Renal cortex interstitium (tissue), 11 donors: ENCODE measurements around the gene RBBP8NL. TPM values are rescaled to one million over a fixed set of nuclear protein-coding genes. Genes with fewer than 3 reads are reported as not detected.

Source experiments
- DNase-seq, 11 donors: peaks; one replicate each; pipeline ENCODE4 v3.0.0-alpha.2; 2013; ENCODE audit warnings: low read depth in 9 of 11, low spot score in 4 of 11; ENCODE audit errors: extremely low read depth in 1 of 11
- polyA plus RNA-seq, 3 donors: library from polyadenylated mRNA; unstranded; fragments of 120-200 nt; gene quantifications; one replicate each; pipeline ENCODE4 v1.2.1, GENCODE V29; 2013; ENCODE audit not compliant: insufficient read length in 3 of 3

RBBP8NL gene
- polyA plus RNA-seq, 3 donors: 1.1 to 1.9 (median 1.5) TPM

DNA sequence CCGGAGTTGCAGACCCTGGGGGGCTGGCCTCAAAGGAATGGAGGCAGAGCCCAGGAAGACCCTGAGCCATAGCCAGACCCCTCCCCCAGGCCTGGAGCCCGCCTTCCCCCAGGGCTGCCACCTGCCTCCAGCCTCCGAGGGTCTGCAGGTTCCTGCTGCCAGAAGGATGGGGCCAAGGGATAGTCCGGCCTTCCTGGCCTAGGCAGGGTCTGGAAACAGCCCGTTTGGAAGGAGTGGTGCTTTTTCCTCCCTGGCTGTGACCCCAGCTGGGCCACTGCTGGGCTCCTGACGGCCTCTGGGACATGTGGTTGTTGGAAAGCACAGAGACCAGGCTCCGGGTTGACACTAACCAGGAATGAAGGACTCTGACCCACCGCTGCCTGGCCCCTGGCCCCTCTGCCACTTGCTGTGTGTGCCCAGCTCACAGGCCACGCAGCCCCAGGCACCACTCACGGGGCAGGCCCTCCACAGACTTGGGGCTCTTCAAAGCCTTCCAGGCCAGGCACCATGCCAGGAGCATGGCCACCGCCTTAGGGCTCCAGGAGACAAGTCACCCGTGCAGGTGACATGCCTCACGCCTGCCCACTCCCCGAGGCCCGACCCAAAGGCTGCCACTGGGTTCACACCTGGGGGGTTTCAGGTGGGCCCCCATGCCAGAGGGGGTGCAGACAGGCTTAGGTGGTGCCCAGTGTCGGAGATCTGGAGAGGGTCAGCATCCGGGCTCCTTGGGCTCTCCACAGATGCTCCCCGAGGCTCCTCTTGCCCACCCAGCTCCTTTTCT is 56.3 kb downstream of the RBBP8NL start:
- no peak for DNase-seq

DNA sequence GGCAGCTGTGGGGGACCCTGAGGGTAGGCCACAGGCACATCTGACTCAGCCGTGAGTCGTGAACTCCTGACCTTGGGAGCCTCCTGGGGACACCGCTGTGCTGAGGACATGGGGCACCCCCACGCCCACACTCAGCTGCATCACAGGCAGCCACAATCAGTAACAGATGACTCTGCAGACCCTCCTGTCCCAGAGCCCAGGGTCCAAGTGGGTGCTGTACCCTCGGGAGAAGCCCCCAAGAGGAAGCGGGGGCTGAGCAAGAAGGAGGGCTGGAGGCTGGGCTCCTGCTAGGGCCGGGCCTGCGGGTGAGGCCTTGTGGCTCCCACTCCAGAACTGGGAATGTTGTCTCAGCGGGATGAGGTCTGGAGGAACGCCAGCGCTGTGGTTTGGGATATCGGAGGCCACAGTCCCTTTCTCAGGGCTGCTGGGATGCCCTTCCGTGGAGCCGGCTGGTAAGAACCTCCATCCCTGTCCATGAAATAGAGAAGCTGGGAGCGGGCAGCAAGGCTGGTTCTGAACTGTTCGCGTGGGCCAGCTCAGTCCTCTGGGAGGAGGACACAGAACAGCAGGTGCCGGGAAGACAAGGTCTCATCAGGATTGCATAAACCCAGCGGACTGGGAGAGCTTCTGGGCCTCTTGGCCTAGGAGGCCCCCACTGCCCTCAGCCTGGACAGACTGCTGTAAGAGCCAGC is 57.1 kb downstream of the RBBP8NL start:
- DNase-seq: no peak

DNA sequence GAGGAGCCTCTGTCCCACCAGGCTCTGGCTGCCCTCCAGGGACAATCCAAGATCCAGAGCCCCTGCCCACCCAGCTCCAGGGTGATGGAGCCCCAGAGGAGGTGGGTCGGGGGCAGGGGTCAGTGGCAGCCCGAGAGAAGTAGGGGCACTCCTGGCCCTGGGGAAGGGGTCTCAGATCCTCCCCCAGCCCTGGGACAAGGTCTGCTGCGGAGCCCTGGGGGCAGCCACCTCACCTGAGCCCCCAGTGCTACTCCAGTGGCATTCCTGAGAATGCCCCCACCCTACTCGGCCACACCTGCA is 57.6 kb downstream of the RBBP8NL start:
- DNase-seq: no peak

DNA sequence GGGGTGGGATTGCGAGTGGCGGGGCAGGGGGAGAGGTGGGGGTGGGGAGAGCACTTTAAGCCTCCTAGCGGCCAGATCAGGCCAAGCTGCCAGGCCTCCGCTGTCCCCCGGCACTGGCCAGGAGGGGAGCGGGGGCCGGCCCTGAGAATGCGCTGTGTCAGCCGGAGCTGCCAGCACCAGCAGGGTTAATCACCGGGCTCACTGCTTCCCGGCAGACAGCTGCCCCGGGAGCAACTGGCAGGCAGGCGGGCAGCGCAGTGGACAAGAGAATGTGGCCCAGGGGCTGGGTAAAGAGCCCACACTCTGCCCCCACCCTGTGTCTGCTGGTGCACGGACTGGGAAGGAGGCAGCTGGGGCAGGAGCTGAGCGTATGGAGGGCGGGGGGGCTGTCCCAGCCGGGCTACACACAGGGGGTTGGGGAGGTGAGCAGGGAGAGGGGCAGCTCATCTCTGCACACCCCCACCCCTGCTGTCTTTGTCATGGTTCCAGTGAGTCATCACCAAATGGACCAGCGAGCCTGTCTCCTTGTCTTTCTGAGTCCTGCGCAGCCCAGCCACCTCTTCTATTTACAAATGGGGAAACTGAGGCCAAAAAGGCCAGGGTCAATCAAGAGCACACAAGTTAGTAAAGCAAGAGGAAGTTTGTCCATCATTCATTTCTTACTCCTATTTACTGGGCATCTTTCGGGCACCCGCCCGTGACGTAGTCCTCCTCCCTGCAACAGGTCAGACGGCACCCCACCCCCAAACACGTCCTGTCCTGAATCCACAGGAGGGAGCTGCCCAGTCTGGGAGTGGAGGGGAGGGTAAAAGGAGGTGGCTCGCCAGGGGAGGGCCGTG is 58.1 kb downstream of the RBBP8NL start:
- DNase-seq: no peak

DNA sequence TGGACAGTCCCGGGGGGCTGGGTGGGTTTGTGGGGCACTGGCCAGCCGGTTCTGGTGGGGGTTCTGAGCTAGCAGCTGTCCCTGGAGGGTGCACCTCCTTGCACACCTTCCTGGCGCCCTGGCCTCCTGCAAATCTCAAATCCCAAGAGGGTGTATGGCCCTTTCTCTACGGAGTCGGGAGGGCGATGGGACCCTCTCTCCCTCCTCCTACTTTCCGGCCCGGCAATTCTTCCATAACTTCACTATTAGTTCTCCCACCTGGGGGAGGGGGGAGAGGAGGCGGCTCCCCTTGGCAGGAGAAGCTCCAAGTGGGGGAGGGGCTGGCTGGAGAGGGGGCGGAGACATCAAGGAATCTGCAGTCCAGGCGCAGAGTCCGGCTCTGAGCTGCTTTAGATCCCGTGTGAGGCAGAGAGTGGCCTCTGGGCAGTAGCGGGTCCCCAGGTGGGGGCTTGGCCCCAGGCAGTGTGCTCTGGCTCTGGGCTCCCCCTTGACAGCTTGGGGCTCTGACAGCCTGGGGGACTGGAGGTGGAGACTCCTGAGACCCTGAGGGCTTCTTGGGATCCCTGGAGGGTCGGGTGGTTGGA is 58.9 kb downstream of the RBBP8NL start:
- no peak for DNase-seq

DNA sequence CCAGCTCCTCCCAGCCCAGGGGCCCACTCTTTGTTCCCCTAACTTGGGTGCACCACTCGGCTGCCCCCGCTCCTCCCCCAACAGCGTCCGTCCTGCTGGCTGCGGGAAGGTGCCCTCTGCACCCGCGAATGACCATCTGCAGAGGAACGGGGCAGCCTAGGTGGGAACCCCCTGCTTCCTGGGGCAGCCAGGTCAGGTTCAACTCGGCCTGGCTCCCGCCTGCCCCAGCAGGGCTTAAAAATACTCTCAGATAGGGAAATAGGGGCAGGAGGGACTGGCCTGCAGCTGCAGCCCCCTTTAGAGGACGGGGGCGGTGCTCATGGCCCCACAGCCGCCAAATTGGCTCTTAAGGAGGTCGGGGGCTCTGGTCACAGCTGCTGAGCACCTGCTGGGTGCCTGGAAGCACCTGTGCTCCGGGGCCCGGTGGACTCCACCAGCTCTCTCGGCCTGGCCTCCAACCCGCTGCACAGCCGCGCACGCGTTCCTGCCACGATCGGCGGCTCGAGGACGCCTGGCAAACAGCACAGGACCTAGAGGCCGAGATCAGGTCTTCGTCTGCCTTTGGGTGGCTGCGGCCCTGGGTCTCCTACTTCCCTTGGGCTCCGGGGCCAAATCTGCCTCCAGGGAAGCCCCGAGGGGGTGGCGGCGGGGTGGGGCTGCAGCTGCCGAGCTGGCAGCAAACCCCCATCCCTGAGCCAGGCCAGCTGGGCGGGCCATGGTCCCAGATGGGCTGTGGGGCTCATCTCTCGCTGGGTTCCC is 59.5 kb downstream of the RBBP8NL start:
- DNase-seq: no peak

DNA sequence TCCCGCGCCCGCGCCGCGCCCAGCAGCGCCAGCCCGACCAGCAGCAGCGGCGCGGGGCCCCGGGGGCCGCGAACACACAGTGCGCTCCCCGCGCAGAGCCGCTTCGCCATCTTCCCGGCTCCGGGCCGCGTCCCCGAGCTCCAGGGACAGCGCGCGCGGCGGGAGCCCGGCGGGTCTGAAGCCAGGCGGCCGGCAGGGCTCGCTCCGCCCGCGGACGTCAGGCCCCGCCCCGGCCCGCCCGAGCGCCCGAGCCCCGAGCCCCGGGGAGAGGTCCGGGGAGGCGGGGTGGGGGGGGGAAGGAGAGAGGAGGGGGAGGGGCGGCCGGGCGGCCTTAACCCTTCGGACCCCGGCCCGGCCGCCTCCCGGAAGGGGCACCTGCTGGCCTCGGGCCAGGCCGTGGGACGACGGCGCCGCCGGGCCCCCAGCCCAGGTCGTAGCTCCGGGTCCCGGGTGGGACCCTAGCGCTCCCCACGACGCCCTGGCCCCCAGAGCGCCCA is 60.2 kb downstream of the RBBP8NL start, which contains the start of gene LAMA5:
LAMA5 (minus strand) TSS at position 177 of the 497 bp plus-strand sequence; CDS start at position 110, 67 bp downstream.
- no peak for DNase-seq

DNA sequence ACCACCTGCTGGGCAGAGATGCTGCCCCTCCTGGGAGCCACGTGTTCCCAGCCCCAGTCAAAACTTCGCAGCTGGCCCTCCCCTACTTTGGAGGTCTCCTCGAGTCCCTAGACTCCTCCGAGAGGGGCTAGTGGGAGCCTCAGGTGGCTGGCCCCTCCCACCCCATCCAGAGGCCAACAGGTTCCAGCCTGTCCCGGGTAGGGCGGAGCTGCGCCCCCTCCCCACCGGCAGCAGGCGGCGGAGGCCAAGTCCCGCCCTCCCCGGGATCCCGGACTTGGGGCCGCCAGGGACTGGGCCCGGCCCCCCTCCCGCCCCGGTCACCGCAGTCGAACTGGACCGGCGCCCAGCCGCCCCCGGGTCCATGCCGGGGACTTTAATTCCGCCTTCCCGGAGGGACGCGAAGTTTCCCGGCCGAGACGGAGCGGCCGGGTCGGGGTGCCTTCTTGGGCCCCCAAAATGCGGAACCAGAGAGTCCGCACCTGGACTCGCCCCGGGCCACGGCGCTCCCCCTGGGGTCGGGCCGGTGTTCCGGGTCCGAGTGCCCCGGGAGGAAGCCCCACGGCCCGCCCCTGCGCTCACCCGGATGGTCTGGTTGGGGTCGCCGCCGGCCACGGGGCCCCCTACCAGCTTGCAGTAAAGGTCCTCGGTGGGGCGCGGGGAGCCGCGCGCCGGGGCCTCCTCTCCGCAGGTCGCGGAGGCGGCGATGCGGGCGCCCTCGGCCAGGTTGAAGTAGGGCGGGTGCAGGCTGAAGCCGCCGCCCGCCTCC is 60.8 kb downstream of the RBBP8NL start:
- no peak for DNase-seq

DNA sequence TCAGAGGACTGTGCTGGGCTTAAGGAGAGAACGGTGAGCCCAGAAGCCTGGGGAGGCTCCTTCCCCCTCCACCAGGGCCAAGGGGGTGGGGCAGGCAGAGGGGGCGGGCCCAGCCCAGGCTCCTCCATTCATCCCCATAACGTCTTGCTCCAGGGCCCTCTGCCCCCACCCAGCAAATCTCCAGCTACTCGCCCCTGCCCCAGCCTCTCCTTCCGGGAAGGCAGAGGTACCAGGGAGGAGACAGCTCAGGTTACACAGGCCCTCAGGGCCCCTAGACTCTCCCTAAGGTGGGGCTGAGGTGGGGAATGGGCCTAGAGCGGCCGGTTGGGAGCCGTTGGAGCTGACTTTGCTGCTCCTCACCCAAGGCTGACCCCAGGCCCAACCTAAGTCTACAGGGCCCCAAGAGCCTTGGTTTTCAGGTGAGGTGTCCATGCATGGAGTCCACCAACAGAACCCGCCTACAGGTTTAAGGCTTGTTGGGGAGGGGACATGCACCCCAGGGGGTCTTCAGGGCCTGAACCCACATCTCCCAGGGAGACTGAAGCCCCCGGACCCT is 61.4 kb downstream of the RBBP8NL start:
- peak in 1 of 11 donors; percentile 58 for DNase-seq

DNA sequence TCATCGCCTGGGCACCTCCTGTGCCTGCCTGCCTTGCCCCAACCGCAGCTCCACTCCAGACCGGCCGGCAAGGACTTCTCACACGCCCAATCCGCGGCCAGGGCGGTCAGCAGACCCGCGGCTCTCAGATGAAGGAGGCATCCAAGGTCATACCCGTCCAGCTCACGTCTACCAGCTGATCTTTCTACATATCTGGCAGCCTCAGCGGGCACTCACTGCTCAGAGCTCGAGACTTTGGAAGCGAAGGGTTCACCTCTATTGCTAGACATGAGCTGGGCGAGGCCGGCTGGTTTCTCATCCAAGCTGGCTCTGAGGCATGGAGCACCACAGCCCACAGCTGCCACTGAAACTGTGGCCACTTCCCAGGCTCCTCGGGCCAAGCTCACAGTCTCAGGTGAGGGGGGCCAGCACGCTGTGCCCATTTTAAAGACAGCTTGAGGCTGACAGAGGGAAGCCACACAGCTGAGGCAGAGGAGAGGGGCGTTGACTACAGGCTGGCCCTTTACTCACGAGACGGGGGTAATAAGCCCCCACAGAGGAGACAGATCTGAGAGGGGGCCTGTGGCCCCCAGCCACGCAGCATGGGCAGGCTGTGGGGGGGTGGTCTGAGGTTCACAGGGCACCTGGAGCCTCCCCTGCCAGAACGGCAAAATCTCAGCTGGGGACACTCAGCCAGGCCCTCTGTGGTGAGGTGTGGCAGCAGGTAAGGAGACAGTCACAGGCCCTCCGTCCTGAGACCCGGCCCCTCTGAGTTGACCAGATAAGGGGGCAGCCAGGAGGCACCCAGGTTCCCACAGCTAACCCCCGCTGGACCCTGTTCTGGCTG is 62.2 kb downstream of the RBBP8NL start:
- DNase-seq: no peak

DNA sequence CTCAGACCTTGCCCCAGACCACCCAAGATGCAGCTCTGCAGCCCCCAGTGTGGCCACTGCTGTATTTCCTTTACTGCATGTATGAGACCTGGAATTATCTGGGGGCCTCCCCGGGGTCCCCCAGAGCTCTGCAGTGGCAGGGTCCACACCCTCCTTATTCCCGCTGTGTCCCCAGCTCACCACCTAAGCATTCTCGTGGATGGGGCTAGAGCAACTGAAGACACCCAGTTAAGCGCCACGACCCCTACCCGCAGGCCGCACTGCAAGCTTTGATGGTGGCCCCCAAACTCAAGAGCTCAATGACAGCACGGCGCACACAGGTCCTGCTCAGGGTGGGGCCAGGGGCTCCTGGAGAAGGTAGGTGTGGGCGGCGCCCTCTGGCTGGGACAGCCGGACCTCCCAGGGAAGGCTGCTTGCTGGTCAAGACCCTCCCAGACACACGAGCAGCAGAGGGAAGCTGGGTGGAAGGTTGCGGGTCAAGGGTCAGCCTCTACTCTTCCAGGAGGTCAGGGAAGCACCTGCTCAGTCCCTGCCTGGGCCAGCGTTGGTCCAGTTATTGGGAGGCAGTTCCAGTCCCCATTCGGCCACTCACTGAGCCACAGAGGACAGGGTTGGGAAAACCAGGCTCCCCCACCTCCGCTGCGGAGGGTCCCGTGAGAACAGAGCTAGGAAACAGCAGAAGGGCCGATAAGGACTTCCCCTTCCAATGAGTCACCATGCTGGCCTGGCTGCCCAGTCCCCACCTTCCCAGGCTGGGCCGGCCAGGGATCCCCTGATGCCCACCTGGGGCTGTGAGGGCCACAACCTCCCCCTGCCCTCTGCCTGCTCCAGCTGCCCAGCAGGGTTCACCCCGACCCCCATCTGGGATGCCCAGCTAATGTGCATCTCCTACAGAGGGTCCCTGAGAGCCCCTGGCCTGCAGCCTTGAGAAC is 63.2 kb downstream of the RBBP8NL start:
- DNase-seq: no peak

DNA sequence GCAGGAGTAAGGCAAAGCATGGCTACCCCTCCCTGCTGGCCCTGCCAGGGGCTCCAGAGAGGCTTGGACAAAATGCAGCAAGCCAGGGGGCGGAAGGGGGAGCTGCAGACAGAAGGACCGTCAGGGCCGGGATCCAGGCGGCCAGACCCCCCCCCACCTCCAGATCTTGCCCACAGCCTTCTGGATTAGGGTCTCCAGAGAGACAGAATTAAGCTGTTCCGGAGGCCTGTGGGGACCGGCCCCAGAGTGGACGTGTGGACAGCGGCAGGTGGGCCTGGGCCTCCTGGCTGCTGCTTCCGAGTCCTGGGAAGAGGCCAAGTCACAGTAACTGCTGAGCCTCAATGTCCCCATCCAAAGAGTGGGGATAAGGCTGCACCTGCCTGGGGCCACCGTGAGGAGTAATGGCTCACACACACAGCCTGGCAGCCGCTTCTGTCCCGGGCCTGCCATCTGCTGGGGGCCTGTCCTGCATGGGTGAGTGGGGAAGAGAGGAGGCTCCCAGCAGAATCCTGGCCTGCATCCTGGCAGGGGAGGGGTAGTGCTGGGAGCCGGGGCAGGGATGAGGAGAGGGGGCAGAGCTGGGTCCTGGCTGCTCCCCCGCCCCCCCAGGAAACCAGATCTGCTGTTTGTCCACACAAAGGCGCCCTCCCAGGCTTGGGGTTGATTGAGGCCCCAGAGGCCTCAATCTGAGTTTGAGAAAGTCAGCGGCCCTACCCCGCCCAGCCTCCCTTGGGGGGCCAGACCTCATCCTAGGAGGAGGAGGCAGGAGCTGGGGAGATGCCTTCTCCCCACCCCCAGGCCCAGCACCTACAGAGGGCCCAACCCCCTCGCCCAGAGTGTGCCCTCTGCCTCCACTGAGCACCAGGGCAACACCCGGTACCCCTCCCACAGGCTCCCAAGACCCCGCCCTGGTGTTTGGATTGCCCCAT is 64.1 kb downstream of the RBBP8NL start:
- no peak for DNase-seq

DNA sequence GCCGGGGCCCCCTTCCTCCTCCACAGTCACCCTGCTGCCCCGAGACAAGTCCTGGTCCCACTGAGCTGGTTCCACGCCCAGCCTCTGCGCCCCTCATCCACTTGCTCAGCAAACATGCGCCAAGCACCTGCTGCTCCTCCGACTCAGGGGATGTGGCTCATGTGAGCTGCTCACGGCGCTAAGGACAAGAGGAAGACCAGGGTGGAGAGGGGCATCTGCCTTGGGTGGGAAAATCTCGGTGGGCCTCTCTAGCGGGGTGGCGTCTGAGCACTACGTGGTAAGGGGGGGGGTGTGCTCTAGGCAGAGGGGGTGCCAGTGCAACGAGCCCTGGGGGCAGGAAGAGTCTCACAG is 64.8 kb downstream of the RBBP8NL start:
- DNase-seq: no peak

DNA sequence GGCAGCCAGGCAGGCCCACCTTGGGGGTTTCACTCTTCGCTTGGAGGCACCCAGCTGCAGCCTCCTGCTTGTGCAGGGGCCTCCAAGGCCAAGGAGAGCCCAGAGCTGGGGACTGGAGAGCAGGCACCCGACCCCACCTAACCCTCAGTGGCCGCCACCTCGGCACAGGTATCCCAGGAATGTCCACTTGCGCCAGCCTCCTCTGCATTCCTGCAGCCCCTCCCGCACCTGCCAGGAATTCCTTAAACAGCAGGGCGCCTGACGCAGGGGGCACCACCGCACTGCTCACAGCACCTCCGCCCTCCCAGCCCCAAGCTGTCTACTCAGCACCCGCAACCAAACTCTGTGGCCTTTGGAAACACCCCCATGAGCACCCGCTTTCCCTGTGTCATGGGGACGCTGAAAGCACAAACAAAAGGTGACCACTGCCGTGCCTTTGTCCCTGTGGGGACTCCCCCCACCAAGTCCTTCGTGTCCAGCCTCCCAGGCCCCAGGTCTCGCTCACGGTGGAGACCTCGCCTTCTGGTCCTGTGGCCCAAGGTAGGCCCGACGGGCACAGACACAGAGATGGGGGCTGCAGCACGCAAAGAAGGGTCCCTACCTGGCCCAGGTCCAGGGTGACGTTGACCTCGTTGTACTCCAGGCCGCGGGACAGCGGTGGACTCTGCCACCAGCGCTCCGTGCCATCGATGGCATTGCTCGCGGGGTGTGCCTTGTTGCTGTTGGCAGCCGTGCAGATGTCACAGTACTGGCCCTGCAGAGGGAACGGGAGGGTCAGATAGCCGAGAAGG is 65.3 kb downstream of the RBBP8NL start:
- DNase-seq: no peak
